IPS-NIHi7 (cell line): ENCODE results near the gene SPEM2.
"Not testable (repeated sequence)": the region's sequence is repeated elsewhere in the genome, so short reads cannot be mapped to it uniquely, and the experiment has no call there.

Experiments used
- DNase-seq: peaks from one replicate; pipeline ENCODE4 v3.0.0; 2012; ENCODE audit warnings: mixed read lengths; ENCODE audit errors: extremely low spot score

Gene SPEM2

DNA sequence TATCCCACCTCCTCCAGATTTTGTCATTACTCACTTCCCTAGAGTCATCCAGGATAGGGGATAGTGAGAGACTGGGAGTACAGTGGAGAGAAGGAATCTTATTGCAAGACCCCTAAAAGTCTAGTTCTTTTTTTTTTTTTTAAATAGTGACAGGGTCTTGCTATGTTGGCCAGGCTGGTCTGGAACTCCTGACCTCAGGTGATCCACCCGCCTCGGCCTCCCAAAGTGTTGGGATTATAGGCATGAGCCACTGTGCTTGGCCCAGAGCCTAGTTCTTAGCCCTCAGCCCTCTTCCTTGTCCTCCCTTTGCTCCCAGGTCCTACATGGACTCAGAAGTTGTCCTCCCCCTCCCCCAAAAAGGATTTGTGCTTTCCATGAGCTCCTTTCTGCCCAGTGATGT is 16.7 kb downstream of the SPEM2 start:
- no peak for DNase-seq

DNA sequence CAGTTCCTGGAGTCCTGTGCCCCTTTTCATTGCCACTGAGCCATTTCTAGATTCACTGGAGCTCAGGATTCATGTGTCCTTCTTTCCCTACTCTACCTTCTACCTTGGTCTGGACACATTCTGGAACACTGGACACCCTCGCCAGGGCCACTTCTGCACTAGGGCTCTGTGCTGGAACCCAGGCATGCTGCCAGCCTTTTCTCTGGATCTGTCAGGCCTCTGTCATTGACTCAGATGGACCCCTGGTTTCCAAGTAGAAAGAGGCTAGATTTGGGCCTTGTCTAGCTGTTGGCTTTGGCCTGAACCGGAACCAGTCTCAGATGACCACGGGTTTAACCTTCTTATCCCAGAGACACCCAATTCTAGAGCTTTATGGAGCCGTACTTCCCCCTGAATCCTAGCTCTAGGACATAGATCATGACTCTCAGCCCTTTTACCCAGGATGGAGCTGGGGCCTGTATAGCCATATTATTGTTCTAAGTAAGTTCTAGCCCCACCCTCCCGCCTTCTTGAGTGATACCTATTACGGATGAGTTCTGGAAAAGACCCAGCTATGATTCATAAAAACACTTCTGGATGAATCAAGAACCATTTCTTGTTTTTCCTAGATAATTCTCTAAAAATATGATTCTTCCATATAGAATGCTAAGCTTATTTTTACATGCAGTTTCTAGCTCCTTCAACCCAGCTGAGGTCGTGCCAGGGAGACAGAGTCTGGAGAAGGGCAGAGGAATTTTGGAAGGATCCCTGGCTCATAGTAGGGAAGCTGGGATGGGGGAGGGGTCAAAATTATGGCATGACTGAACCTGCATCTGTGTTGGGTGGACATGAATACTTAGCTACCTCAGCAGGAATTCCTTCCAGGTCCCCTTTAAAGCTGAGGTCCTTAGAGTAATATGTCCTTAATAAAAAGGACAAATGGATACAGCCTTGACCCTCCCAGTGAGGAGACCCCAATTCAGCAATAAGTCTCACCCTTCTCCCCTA is 18.4 kb downstream of the SPEM2 start:
- no peak for DNase-seq

DNA sequence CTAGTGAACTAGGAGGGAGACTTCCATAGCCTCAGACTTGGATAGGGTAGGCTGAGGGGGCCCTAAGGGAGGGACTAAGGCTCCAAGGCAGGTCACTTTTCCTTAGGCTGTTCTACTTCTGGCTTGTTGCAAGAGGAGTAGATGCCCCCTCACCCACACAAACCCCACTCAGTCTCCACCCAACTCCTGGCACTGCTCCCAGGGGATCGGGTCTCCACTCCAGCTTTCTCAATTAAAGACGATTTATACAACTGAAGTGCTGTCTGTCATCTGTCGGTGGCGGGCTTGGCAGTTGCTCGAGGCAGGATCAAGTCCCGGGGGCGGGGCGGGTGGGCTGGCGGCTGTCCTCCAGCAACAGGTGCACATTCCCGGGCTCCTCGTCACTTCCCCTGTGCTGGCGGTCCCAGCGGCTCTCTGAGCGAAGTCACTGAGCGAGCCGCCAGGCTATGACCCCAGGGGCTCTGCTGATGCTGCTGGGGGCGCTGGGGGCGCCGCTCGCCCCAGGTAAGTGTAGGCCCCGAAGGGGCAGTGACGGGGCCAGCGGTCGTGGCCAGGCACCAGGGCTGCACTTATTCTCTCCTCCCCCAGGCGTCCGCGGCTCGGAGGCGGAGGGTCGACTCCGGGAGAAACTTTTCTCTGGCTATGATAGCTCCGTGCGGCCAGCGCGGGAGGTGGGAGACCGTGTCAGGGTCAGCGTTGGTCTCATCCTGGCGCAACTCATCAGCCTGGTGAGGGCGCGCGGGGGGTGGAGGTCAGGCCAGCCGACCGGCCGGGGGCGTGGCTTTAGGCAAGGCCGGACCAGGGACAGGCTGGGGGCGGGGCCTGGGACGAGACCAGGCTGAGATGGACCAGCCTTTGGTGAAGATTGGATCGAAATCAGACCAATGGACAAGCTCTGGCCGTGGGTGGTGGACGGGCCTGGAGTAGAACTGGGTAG is 19.5 kb downstream of the SPEM2 start, which contains the start of gene CHRNB1:
CHRNB1 (plus strand) TSS at position 380 of the 937 bp plus-strand sequence; CDS start at position 447, 67 bp downstream.
- DNase-seq, result peak; percentile 92

DNA sequence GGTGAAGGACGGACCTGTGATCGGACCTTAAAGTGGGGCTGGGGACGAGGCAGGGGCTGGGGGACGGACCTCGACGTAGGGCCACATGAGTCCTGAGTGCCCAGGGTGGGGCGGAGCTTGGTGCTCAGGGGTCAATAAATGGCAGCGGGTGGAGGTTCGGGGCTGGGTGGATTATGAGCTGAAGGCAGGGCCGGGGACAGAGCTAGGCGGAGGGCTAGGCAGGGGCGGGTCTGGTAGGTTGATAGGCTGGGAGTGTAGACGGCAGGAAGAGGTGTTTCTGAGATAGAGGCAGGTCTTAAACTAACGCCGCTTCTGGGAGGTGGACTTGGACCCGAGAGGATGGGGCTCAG is 20.2 kb downstream of the SPEM2 start:
- peak; percentile 91 for DNase-seq

DNA sequence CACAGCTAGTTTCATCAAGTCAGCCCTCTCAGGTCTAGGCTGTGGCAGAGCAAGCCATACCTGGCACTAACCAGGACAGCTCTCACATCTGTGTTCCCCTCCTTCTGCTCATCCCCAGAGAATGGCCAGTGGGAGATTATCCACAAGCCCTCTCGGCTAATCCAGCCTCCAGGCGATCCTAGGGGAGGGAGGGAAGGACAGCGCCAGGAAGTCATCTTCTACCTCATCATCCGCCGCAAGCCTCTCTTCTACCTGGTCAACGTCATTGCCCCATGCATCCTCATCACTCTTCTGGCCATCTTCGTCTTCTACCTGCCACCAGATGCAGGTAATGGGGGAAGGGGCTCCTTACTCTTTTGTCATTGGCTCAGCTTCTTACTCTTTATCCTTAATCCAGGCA is 23.0 kb downstream of the SPEM2 start:
- no peak for DNase-seq

DNA sequence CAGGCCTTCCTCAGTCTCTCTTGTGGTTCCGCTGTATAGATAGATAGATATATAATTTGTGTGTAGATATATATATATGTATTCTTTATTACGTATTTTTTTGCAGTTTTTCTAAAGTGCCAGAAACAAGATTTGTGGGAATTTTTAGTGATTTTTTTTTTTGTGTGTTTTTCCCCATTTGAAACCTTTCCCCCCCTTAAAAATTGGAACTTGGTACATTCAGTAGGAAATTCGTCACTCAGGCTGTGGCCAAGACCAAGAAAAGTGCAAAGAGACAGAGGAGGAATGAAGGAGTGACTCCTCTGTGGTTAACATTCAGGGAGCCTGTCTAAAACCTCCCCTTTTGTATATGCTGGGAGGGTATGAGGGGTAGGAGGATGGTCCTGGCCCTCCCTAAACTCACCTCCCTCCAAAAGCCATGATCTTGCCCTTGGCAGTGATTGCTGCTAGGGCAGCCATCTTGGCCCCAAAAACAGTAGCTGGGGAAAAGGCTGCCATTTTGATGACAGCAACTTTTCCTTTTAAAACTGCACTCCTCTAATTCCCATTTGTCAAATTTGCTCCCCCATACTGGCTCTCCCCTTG is 34.6 kb downstream of the SPEM2 start:
- no peak for DNase-seq

DNA sequence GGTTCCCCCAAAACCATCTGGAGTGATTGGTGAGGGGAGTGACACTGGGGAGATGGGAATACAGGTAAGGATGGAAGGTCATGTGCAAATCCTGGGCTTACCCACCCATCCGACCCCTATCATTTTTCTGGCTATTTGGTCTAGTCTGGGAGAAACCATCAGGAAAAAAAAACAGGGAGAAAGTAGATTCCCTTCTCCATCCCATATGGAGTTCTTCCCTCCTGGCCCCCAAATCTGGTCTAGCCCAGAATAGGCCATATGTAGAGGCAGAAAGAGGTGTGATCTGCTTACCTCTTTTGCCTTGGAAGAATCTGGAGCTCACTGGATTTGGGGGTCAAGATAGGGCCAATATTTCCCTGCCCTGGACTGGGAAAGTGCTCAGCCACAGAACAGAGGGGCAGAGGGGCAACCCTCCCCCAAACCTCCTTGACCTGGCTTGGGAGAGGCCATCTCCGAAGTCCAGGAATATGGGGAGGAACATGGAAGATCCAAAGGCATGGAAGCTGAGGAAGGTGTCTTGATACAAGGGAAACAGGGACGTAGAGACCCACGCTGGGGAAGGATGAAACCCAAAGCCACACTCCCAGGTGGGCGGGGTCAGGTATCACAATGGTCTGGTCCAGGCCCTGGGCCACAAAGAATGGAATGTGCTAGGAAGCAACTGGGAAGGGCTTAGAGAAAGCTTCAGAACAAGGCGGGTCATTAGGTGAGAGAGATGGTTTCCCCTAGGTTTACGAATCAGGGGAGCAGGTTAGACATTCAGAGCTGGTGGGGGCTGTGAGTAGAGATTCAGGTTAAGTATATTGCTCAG is 35.6 kb downstream of the SPEM2 start:
- DNase-seq, result peak; percentile 60

DNA sequence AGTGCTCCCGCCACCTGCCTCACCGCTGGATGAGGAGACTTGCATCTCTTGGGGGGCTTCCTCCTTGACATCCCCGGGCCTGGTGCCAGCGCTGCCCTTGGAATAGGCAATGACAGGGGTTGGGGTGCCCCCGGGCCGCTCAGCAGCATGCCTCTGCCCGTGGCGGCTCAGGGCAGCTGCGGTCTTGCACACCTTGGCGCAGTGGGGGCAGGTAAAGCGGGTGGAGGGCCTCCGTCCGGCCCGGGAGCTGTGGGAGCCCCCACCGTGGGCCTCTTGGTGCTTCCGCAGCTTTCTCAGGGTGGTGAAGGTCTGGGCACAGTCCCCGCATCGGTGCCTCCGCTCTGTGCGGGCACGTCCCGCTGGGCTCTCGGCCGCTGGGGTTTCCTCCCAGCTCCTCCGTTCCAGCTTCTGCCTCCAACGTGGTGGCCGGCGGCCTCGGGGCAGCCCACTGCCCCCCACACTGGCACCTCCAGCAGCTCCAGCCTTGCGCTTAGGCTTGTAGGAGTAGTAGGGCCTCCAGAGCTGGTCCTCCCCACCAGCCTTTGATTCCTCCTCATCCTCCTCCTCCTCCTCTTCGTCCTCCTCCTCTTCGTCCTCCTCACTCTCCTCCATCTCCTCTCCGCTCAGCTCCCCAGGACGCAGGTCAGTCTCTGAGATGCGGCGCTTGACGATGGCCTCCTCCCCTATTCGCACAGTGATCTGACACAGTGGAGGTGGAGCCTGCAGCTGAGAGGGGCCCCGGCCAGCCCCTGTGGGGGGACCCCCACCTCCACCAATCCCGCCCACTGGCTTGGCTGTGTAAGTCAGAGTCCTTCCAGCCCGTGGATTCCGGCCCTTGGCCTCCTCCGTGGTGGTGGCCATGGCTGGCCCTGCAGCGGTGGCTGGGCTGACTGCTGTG is 37.3 kb downstream of the SPEM2 start:
- no peak for DNase-seq

DNA sequence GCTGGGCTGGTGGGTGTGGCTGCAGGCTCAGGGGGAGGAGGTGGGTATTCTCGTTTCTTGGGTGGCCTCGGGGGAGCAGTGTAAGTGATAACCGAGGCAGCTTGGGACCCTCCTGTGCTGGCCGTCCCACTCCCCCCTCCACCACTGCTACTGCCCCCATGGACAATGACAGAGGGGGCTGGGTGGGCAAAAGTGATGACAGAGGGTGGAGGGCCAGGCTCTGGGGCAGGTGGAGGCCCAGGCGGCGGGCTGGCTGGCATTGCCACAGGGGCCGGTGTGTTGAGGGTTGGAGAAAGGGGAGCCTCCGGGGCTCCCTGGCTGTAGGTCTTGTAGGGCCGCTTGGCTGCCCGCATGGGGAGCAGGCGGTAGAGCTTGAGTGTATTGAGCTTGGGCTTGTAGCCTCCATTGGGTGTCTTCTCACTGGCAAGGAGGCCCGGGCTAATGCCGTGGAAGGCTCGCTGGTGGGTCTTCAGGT is 38.0 kb downstream of the SPEM2 start:
- no peak for DNase-seq

DNA sequence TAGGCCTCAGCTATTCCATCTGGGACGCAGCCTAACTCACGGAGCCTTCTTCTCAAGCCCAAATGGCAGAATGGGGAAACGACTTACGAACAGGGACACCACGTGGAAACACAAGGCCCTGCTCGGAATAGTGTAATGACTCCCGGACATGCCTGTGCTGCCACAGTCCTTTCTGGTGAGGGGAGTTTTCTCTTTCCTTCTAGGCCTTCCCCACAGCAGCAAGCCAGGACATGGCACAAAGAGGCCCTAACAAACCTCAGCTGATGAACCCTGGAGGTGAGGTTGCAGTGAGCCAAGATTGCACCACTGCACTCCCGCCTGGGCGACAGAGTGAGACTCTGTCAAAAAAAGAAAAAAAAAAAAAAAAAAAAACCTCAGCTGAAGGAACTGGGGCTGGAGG is 38.7 kb downstream of the SPEM2 start:
- no peak for DNase-seq

DNA sequence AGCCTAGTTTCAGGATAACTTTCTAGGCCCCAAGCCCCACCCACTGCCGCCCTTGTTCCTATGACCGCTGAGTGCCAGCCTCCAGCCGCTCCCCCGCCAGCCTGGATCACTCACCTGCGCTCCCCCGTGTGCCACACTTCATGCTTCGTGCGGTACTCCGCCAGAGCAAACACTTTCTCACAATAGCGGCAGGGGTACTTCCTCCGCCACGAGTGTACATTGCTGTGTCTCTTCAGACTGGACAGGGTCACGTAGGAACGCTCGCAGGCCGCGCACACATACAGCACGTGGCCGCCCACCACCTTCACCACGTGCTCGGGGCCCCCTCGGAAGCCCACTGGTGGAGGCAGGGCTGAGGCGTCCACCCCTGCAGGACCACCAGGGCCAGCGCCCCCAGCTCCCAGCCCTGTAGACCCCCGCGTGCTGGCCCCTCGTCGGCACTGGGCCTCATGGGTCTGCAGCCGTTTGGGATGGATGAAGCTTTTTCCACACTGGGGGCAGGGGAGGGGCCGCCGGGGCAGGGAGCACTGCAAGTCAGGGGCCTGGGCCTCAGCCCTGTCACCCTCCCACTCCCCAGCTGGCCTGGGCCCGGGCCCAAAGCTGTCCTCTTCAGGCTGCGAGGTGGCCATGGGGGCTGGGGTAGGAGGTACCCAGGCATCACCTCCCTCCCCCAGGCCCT is 40.3 kb downstream of the SPEM2 start:
- no peak for DNase-seq

DNA sequence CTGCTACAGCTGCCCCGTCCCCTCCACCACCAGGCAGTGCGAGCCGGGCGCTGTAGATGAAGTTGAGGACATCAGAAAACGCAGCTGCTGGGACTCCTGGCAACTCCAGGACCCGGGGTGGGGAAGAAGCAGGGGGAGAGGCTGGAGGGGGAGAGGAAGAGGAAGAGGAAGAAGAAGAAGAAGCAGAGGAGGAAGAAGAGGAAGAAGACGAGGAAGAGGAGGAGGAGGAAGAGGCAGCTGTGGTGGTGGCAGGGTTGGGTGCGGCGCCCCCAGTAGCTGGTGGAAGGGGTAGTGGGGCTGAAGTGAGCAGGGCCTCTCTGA is 40.9 kb downstream of the SPEM2 start:
- DNase-seq, result no peak

DNA sequence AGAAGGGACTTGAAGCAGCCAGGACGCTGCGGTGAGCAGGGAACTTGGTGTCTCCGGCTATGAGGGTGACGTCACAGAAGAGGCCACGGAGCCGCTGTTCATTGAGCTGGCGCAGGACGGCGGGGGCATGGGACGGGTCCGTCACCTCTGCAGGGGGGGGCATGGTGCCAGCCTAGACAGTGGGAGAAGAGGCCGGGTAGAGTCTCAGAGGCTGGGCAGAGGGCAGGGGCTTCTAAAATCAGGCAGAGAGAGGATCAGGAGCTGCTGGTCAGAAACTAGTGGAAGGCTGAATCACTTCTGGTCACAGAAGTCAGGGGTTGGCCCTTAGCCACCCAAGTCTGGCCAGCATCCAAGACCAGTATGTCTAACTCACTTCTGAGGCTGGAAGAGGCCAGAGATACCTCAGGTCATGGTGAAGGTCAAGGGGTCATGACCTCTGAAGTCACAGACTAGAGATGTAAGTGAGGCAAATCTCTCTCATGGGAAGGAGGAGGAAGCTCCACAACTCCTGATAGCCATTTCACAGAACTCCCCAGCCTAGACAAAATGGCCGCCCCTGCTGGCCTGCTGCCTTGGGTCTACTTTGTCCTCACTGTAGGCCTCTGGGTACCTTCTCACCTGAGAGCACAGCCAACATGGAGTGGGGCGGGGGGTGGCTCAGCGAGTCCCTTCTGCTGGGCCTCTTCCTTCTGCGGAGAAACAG is 41.4 kb downstream of the SPEM2 start:
- no peak for DNase-seq

DNA sequence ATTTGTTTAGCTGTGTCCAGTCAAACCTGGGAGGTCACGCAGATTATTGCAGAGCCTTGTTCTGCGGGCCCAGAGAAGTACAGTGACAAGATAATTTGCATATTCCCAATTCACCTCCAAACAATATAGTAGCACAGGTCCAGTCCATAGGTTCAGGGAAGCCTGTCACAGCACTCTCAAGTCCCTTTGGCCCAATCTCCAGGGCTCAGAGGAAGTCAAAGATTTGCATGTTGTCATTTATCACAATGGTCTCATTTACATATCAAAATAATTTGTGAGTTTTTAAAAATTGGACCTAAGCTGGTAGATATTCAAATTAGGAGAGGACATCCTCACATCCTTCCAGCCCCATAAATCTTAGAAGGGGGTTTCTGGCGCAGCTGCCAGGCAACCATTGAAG is 42.1 kb downstream of the SPEM2 start:
- no peak for DNase-seq

DNA sequence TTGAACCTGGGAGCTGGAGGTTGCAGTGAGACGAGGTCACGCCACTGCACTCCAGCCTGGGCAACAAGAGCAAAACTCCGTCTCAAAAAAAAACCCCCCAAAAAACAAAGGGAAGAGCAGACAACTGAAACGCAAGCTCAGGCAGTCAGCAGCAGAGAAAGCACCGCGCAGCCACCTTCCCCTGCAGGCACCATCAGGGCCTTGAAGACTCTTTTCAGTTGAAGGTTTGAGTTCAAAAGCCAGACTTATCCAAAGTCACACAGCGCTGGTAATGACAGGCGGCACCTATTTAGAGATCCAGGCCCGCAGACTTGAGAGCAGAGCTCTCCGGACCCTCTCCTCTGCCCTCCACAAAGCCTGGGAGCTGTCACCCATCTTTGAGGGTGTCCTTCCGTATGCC is 42.9 kb downstream of the SPEM2 start:
- no peak for DNase-seq

DNA sequence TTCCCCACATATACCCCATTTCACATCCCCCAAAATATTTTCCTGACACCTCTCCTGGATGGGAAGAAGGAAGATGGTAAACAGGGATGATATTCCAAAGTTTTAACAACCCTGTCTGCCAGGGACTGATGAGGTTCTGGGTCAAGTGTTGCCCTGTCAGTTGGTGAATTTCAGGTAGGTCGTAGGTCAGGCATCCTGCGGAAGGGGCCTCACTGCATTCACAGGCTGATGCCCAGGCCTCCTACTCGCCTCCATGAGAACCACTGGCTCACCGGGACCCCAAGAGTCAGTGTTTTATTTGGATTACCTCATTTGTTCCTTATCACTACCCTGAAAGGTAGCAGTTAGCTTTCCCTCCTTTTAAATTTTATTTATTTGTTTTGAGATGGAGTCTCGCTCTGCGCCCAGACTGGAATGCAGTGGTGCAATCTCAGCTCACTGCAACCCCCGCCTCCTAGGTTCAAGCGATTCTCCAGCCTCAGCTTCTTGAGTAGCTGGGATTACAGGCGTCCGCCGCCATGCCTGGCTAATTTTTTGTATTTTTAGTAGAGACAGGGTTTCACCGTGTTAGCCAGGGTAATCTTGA is 43.5 kb downstream of the SPEM2 start:
- DNase-seq, result no peak

DNA sequence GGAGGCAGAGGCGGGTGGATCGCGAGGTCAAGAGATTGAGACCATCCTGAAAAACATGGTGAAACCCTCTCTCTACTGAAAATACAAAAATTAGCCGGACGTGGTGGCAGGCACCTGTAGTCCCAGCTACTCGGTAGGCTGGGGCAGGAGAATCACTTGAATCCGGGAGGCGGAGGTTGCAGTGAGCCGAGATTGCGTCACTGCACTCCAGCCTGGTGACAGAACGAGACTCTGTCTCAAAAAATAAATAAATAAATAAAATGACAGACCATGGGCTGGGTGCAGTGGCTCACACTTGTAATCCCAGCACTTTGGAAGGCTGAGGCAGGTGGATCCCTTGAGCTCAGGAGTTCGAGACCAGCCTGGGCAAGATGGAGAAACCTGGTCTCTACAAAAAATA is 44.4 kb downstream of the SPEM2 start:
- not testable (repeated sequence) for DNase-seq

DNA sequence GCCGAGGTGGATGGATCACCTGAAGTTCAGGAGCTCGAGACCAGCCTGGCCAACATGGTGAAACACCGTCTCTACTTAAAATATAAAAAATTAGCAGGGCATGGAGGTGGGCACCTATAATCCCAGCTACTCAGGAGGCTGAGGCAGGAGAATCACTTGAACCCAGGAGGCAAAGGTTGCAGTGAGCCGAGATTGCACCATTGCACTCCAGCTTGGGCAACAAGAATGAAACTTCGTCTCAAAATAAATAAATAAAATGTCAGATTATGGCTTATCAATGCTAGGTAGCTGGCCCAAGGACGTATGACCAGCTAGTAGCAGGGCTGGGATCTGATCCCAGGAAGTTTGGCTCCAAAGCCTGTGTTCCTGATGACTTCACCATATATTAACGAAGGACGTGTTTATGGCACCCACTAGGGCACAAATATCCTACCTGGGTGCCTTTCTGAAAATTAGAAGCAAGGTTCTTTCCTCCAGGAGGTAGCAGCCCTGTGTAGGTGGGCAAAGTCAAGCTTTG is 45.1 kb downstream of the SPEM2 start:
- not testable (repeated sequence) for DNase-seq
